Liver (tissue), 9 donors: ENCODE results near the gene CTPS1. TPM values are rescaled to one million over a fixed set of nuclear protein-coding genes. Genes with fewer than 3 reads are reported as not detected.
A peak's percentile ranks its signal among the peaks of the same experiment; 100 is the strongest.

Source experiments
- DNase-seq: peaks from one replicate; pipeline ENCODE4 v3.0.0-alpha.2; 2017; ENCODE audit warnings: low spot score
- H3K27ac ChIP-seq, 2 donors: one replicate each; pipeline ENCODE4 v1.7.0; 2013; ENCODE audit warnings: inconsistent platforms in 2 of 2, low read length in 2 of 2, control low read depth in 1 of 2, low read depth in 1 of 2, mild to moderate bottlenecking in 1 of 2
- H3K27me3 ChIP-seq, 4 donors: one replicate each; pipeline versions ENCODE4 v1.6.1 to v1.7.0; 2013; ENCODE audit warnings: low read length in 3 of 4, inconsistent platforms in 1 of 4, mild to moderate bottlenecking in 1 of 4, moderate library complexity in 1 of 4; ENCODE audit not compliant: control insufficient read depth in 4 of 4, insufficient read depth in 4 of 4
- H3K36me3 ChIP-seq, 4 donors: one replicate each; pipeline versions ENCODE4 v1.6.1 to v1.7.0; 2013; ENCODE audit warnings: low read length in 3 of 4, mild to moderate bottlenecking in 3 of 4, low read depth in 1 of 4, moderate library complexity in 1 of 4; ENCODE audit not compliant: control insufficient read depth in 4 of 4, insufficient read depth in 3 of 4
- H3K4me1 ChIP-seq, 4 donors: one replicate each; pipeline versions ENCODE4 v1.6.1 to v1.7.0; 2013; ENCODE audit warnings: low read length in 3 of 4, mild to moderate bottlenecking in 3 of 4, moderate library complexity in 1 of 4; ENCODE audit not compliant: control insufficient read depth in 4 of 4, insufficient read depth in 4 of 4
- H3K4me3 ChIP-seq, 3 donors: one replicate each; pipeline versions ENCODE4 v1.6.1 to v1.7.0; 2013; ENCODE audit warnings: low read length in 3 of 3, control low read depth in 1 of 3, low read depth in 1 of 3, mild to moderate bottlenecking in 1 of 3
- H3K9ac ChIP-seq, 2 donors: one replicate each; pipeline ENCODE4 v1.7.0; 2013; ENCODE audit warnings: low read length in 2 of 2, mild to moderate bottlenecking in 2 of 2, moderate library complexity in 2 of 2, control low read depth in 1 of 2, low read depth in 1 of 2
- H3K9me3 ChIP-seq, 4 donors: one replicate each; pipeline versions ENCODE4 v1.6.1 to v1.7.0; 2013; ENCODE audit warnings: low read length in 3 of 4; ENCODE audit not compliant: control insufficient read depth in 4 of 4
- ATF3 ChIP-seq: IDR thresholded peaks from 2 replicates; pipeline ENCODE4 v1.6.1; 2016; ENCODE audit warnings: antibody characterized with exemption
- EGR1 ChIP-seq, 2 donors: IDR thresholded peaks; 2 replicates each; pipeline ENCODE4 v1.6.1; 2016 to 2018; ENCODE audit warnings: antibody characterized with exemption in 2 of 2, low read depth in 2 of 2
- FOXA1 ChIP-seq: IDR thresholded peaks from 2 replicates; pipeline ENCODE4 v1.6.1; 2016; ENCODE audit warnings: antibody characterized with exemption
- FOXA2 ChIP-seq: IDR thresholded peaks from 2 replicates; pipeline ENCODE4 v1.6.1; 2016; ENCODE audit warnings: antibody characterized with exemption
- GABPA ChIP-seq, 2 donors: IDR thresholded peaks in 1 of 2; conservative IDR thresholded peaks in 1 of 2; 2 replicates each; pipeline ENCODE4 v1.6.1; 2016; ENCODE audit warnings: antibody characterized with exemption in 2 of 2, mild to moderate bottlenecking in 1 of 2, moderate library complexity in 1 of 2
- HNF4A ChIP-seq, 2 donors: conservative IDR thresholded peaks; 2 replicates each; pipeline ENCODE4 v1.6.1; 2016; ENCODE audit warnings: antibody characterized with exemption in 2 of 2, mild to moderate bottlenecking in 2 of 2
- HNF4G ChIP-seq: IDR thresholded peaks from 2 replicates; pipeline ENCODE4 v1.6.1; 2016; ENCODE audit warnings: antibody characterized with exemption
- JUND ChIP-seq, 2 donors: IDR thresholded peaks; 2 replicates each; pipeline ENCODE4 v1.6.1; 2016; ENCODE audit warnings: antibody characterized with exemption in 2 of 2
- MAX ChIP-seq: IDR thresholded peaks from 2 replicates; pipeline ENCODE4 v1.6.1; 2016; ENCODE audit warnings: antibody characterized with exemption
- NR2F2 ChIP-seq: IDR thresholded peaks from 2 replicates; pipeline ENCODE4 v1.6.1; 2016; ENCODE audit warnings: antibody characterized with exemption
- RAD21 ChIP-seq, 2 donors: IDR thresholded peaks; 2 replicates each; pipeline ENCODE4 v1.6.1; 2016; ENCODE audit warnings: antibody characterized with exemption in 2 of 2, mild to moderate bottlenecking in 2 of 2
- REST ChIP-seq: IDR thresholded peaks from 2 replicates; pipeline ENCODE4 v1.6.1; 2016; ENCODE audit warnings: antibody characterized with exemption, mild to moderate bottlenecking
- RXRA ChIP-seq, 2 donors: IDR thresholded peaks; 2 replicates each; pipeline ENCODE4 v1.6.1; 2017 to 2018; ENCODE audit warnings: antibody characterized with exemption in 2 of 2, mild to moderate bottlenecking in 1 of 2
- TAF1 ChIP-seq: conservative IDR thresholded peaks from 2 replicates; pipeline ENCODE4 v1.6.1; 2016; ENCODE audit warnings: antibody characterized with exemption, mild to moderate bottlenecking
- YY1 ChIP-seq: IDR thresholded peaks from 2 replicates; pipeline ENCODE4 v1.6.1; 2016; ENCODE audit warnings: antibody characterized with exemption, mild to moderate bottlenecking
- ZBTB33 ChIP-seq: IDR thresholded peaks from 2 replicates; pipeline ENCODE4 v1.6.1; 2016; ENCODE audit warnings: antibody characterized with exemption
- WGBS: extraction: QIAGEN DNeasy Blood & Tissue Kit; methylation state at CpG from one replicate; pipeline ENCODE4 v1.1.7; 2013; 5-methylcytosine and 5-hydroxymethylcytosine counted together
- polyA plus RNA-seq, 2 donors: library from polyadenylated mRNA; stranded (reverse) in 1 of 2; unstranded in 1 of 2; fragments of 200-250 nt in 1 of 2; fragments of >200 nt in 1 of 2; fragmentation: Nextera tagmentation in 1 of 2; extraction: Ambion mirVana in 1 of 2; gene quantifications; one replicate each; pipeline versions ENCODE4 v1.2.1 to v1.2.3, GENCODE V29; 2013 to 2015
- total RNA-seq, 2 donors: library from RNA; depleted of rRNA; stranded (reverse); fragments of >200 nt; gene quantifications; one replicate each; pipeline ENCODE4 v1.2.3, GENCODE V29; 2014
- donor health status: healthy.
- donor health status: healthy.
- donor health status: healthy.
- donor health status: healthy.
- donor health status: healthy.

The CTPS1 gene
- total and polyA plus RNA-seq, 4 donors: 13.6 to 46.9 (median 19.8) TPM

- 32% methylated on average over 27 of the region's 27 CpGs for WGBS
- H3K27me3 ChIP-seq: no peaks in the 10 kb centered on the region
- peaks cover 0 to 2% (median 0%) of the 10 kb centered on the region in 4 donors for H3K36me3 ChIP-seq
- peak overlapping the region; percentile 60 to 81 for H3K27ac ChIP-seq
- TF ChIP-seq JUND (IDR thresholded peaks at IDR 0.05) (peak in 1 of 2 donors; percentile 7), REST (peak; percentile 86), YY1 (no peak), TAF1 (peak; percentile 81)
- H3K9ac ChIP-seq: peak overlapping the region in 1 of 2 donors; percentile 26
- peaks cover 2 to 32% (median 22%) of the 10 kb centered on the region in 4 donors for H3K4me1 ChIP-seq
- no peaks in the 10 kb centered on the region for H3K9me3 ChIP-seq
- no peak for DNase-seq
- H3K4me3 ChIP-seq: peak overlapping the region; percentile 45 to 80 (median 73)
Observed at GRCh38 chr1:40980453-40981121, 1.1 kb downstream of the CTPS1 start.

GRCh38 chr1:40981691-40982448 lies 2.4 kb downstream of the CTPS1 start:
- no peaks in the 10 kb centered on the region for H3K9me3 ChIP-seq
- peak overlapping the region in 1 of 2 donors; percentile 81 for H3K27ac ChIP-seq
- TF ChIP-seq JUND (IDR thresholded peaks at IDR 0.05) (no peak), EGR1 (IDR thresholded peaks at IDR 0.05; ENCODE audit: low read depth in 2 of 2) (no peak), NR2F2 (no peak), TAF1 (no peak), YY1 (no peak), ATF3 (no peak), HNF4A (conservative IDR thresholded peaks at IDR 0.05) (no peak), FOXA1 (no peak)
- 80% methylated on average over 14 of the region's 14 CpGs for WGBS
- H3K4me3 ChIP-seq: no peak overlapping the region
- no peaks in the 10 kb centered on the region for H3K27me3 ChIP-seq
- DNase-seq: no peak
- peaks cover 9 to 45% (median 35%) of the 10 kb centered on the region in 4 donors for H3K4me1 ChIP-seq
- peaks cover 0 to 2% (median 0%) of the 10 kb centered on the region in 4 donors for H3K36me3 ChIP-seq
- H3K9ac ChIP-seq: no peak overlapping the region

- Histone ChIP-seq H3K4me1 (peaks cover 12 to 53% (median 42%) of the 10 kb centered on the region in 4 donors), H3K9me3 (no peaks in the 10 kb centered on the region), H3K27ac (no peak overlapping the region), H3K27me3 (no peaks in the 10 kb centered on the region), H3K9ac (no peak overlapping the region), H3K4me3 (no peak overlapping the region), H3K36me3 (peaks cover 0 to 2% (median 0%) of the 10 kb centered on the region in 4 donors)
- 61% methylated on average over 1 of the region's 1 CpG for WGBS
- DNase-seq: no peak
- TF ChIP-seq GABPA (IDR thresholded peaks at IDR 0.05 in 1 of 2, conservative IDR thresholded peaks at IDR 0.05 in 1 of 2) (no peak), REST (no peak), FOXA2 (no peak), JUND (IDR thresholded peaks at IDR 0.05) (no peak), RXRA (IDR thresholded peaks at IDR 0.05) (no peak), TAF1 (no peak), NR2F2 (no peak), ZBTB33 (no peak), HNF4G (no peak), MAX (no peak), HNF4A (conservative IDR thresholded peaks at IDR 0.05) (no peak), RAD21 (IDR thresholded peaks at IDR 0.05) (no peak), EGR1 (IDR thresholded peaks at IDR 0.05; ENCODE audit: low read depth in 2 of 2) (no peak)
Observed at GRCh38 chr1:40982721-40983120, 3.2 kb downstream of the CTPS1 start.
